GM12801 (cell line): Measurements from ENCODE around the gene FAM53B.

Source experiments
- CTCF ChIP-seq: IDR thresholded peaks from one replicate; pipeline ENCODE4 v1.5.1; 2011; ENCODE audit warnings: control low read depth; ENCODE audit not compliant: insufficient read length; ENCODE audit errors: extremely low read depth

The FAM53B gene

GRCh38 chr10:124606822-124607221, 137.4 kb downstream of the FAM53B start:
- TF ChIP-seq CTCF: no peak

- TF ChIP-seq CTCF: no peak
Measured at GRCh38 chr10:124605856-124606812, 138.0 kb downstream of the FAM53B start.

- TF ChIP-seq CTCF: no peak
Measured at GRCh38 chr10:124605481-124605855, 138.7 kb downstream of the FAM53B start.

GRCh38 chr10:124605001-124605370, 139.2 kb downstream of the FAM53B start:
- no peak for TF ChIP-seq CTCF

GRCh38 chr10:124604214-124605000, 139.8 kb downstream of the FAM53B start:
- no peak for TF ChIP-seq CTCF

GRCh38 chr10:124603376-124604213, 140.6 kb downstream of the FAM53B start:
- no peak for TF ChIP-seq CTCF

GRCh38 chr10:124602646-124603365, 141.4 kb downstream of the FAM53B start:
- no peak for TF ChIP-seq CTCF
